ENCODE measurements around the gene AVEN.

The AVEN gene

GRCh38 chr15:33963831-33964664 is 75.0 kb downstream of the AVEN start:
- peak; percentile 26 for DNase-seq (ENCODE audit: low spot score)
- peak; percentile 52 for TF ChIP-seq CTCF (IDR thresholded peaks at IDR 0.05; ENCODE audit: extremely low read depth, missing control alignments)

GRCh38 chr15:33960549-33960935 is 78.5 kb downstream of the AVEN start:
- no peak for TF ChIP-seq CTCF (IDR thresholded peaks at IDR 0.05; ENCODE audit: extremely low read depth, missing control alignments)
- DNase-seq (ENCODE audit: low spot score) = no peak

- TF ChIP-seq CTCF (IDR thresholded peaks at IDR 0.05; ENCODE audit: extremely low read depth, missing control alignments) = no peak
- DNase-seq (ENCODE audit: low spot score) = no peak
These were observed 79.0 kb downstream of the AVEN start for GRCh38 chr15:33959844-33960548.

GRCh38 chr15:33956397-33956796 is 82.6 kb downstream of the AVEN start:
- TF ChIP-seq CTCF (IDR thresholded peaks at IDR 0.05; ENCODE audit: extremely low read depth, missing control alignments) = no peak
- no peak for DNase-seq (ENCODE audit: low spot score)

GRCh38 chr15:33955945-33956344 is 83.1 kb downstream of the AVEN start:
- TF ChIP-seq CTCF (IDR thresholded peaks at IDR 0.05; ENCODE audit: extremely low read depth, missing control alignments) = no peak
- no peak for DNase-seq (ENCODE audit: low spot score)

- TF ChIP-seq CTCF (IDR thresholded peaks at IDR 0.05; ENCODE audit: extremely low read depth, missing control alignments) = no peak
- DNase-seq (ENCODE audit: low spot score) = no peak
These were observed 92.9 kb downstream of the AVEN start for GRCh38 chr15:33946152-33946551.
